ENCODE measurements around the gene FRMD4B.

The FRMD4B gene

GRCh38 chr3:69339760-69340159 lies 46.1 kb downstream of the FRMD4B start:
- H3K27ac ChIP-seq: no peak overlapping the region

GRCh38 chr3:69338911-69339310 lies 47.0 kb downstream of the FRMD4B start:
- Histone ChIP-seq H3K4me3 (ENCODE audit: low read depth, low read length) (no peak overlapping the region), H3K9me3 (ENCODE audit: control insufficient read depth, low read length) (no peaks in the 10 kb centered on the region), H3K9ac (no peak overlapping the region), H3K4me2 (ENCODE audit: low read length) (no peak overlapping the region), H3K79me2 (no peaks in the 10 kb centered on the region), H3K4me1 (no peaks in the 10 kb centered on the region), H3K27me3 (ENCODE audit: control insufficient read depth, insufficient read depth, low read length) (no peaks in the 10 kb centered on the region), H3K27ac (no peak overlapping the region), H2AFZ (no peak overlapping the region), H3K36me3 (ENCODE audit: control insufficient read depth, insufficient read depth, low read length) (no peaks in the 10 kb centered on the region)
- no peak for TF ChIP-seq CTCF (IDR thresholded peaks at IDR 0.05)

More at GRCh38 chr3:69339760-69340159, 46.1 kb downstream of the FRMD4B start:
- no peak for TF ChIP-seq CTCF (IDR thresholded peaks at IDR 0.05)
- H2AFZ ChIP-seq: no peak overlapping the region
- no peaks in the 10 kb centered on the region for H3K36me3 ChIP-seq (ENCODE audit: control insufficient read depth, insufficient read depth, low read length)
- H3K4me1 ChIP-seq: no peaks in the 10 kb centered on the region
- no peaks in the 10 kb centered on the region for H3K79me2 ChIP-seq
- no peaks in the 10 kb centered on the region for H3K27me3 ChIP-seq (ENCODE audit: control insufficient read depth, insufficient read depth, low read length)
- no peak overlapping the region for H3K4me3 ChIP-seq (ENCODE audit: low read depth, low read length)
- no peak overlapping the region for H3K4me2 ChIP-seq (ENCODE audit: low read length)
- H3K9me3 ChIP-seq (ENCODE audit: control insufficient read depth, low read length): no peaks in the 10 kb centered on the region
- no peak overlapping the region for H3K9ac ChIP-seq

GRCh38 chr3:69332934-69333333 lies 53.0 kb downstream of the FRMD4B start:
- H3K36me3 ChIP-seq (ENCODE audit: control insufficient read depth, insufficient read depth, low read length): no peaks in the 10 kb centered on the region
- no peak overlapping the region for H3K9ac ChIP-seq
- H3K79me2 ChIP-seq: no peaks in the 10 kb centered on the region
- H3K27me3 ChIP-seq (ENCODE audit: control insufficient read depth, insufficient read depth, low read length): no peaks in the 10 kb centered on the region
- H3K9me3 ChIP-seq (ENCODE audit: control insufficient read depth, low read length): no peaks in the 10 kb centered on the region
- no peak overlapping the region for H2AFZ ChIP-seq
- no peak for TF ChIP-seq CTCF (IDR thresholded peaks at IDR 0.05)
- no peak overlapping the region for H3K27ac ChIP-seq
- H3K4me3 ChIP-seq (ENCODE audit: low read depth, low read length): no peak overlapping the region
- no peak overlapping the region for H3K4me2 ChIP-seq (ENCODE audit: low read length)
- H3K4me1 ChIP-seq: no peaks in the 10 kb centered on the region

- H3K36me3 ChIP-seq (ENCODE audit: control insufficient read depth, insufficient read depth, low read length): no peaks in the 10 kb centered on the region
- H3K27ac ChIP-seq: peak overlapping the region; percentile 27
- no peak overlapping the region for H3K9ac ChIP-seq
- no peaks in the 10 kb centered on the region for H3K27me3 ChIP-seq (ENCODE audit: control insufficient read depth, insufficient read depth, low read length)
- no peak for TF ChIP-seq CTCF (IDR thresholded peaks at IDR 0.05)
- no peaks in the 10 kb centered on the region for H3K9me3 ChIP-seq (ENCODE audit: control insufficient read depth, low read length)
- no peak overlapping the region for H3K4me3 ChIP-seq (ENCODE audit: low read depth, low read length)
- H3K4me1 ChIP-seq: no peaks in the 10 kb centered on the region
- no peak overlapping the region for H2AFZ ChIP-seq
- H3K4me2 ChIP-seq (ENCODE audit: low read length): no peak overlapping the region
- no peaks in the 10 kb centered on the region for H3K79me2 ChIP-seq
These were observed 54.9 kb downstream of the FRMD4B start for GRCh38 chr3:69330891-69331400.

GRCh38 chr3:69329892-69330291 lies 56.0 kb downstream of the FRMD4B start:
- no peaks in the 10 kb centered on the region for H3K27me3 ChIP-seq (ENCODE audit: control insufficient read depth, insufficient read depth, low read length)
- no peak overlapping the region for H3K4me3 ChIP-seq (ENCODE audit: low read depth, low read length)
- no peak overlapping the region for H3K9ac ChIP-seq
- no peaks in the 10 kb centered on the region for H3K79me2 ChIP-seq
- H2AFZ ChIP-seq: no peak overlapping the region
- no peaks in the 10 kb centered on the region for H3K9me3 ChIP-seq (ENCODE audit: control insufficient read depth, low read length)
- H3K4me1 ChIP-seq: peaks cover 7% of the 10 kb centered on the region
- no peaks in the 10 kb centered on the region for H3K36me3 ChIP-seq (ENCODE audit: control insufficient read depth, insufficient read depth, low read length)
- no peak for TF ChIP-seq CTCF (IDR thresholded peaks at IDR 0.05)
- H3K4me2 ChIP-seq (ENCODE audit: low read length): no peak overlapping the region
- H3K27ac ChIP-seq: no peak overlapping the region
